DMS153 (cell line): ENCODE results near the gene STAT5A.
A peak's percentile ranks its signal among the peaks of the same experiment; 100 is the strongest.
"Not testable (repeated sequence)": the region's sequence is repeated elsewhere in the genome, so short reads cannot be mapped to it uniquely, and the experiment has no call there.

Source experiments
- DNase-seq: peaks from one replicate; lab custom pipeline; 2025; lab: John Stamatoyannopoulos, UW

STAT5A gene

DNA sequence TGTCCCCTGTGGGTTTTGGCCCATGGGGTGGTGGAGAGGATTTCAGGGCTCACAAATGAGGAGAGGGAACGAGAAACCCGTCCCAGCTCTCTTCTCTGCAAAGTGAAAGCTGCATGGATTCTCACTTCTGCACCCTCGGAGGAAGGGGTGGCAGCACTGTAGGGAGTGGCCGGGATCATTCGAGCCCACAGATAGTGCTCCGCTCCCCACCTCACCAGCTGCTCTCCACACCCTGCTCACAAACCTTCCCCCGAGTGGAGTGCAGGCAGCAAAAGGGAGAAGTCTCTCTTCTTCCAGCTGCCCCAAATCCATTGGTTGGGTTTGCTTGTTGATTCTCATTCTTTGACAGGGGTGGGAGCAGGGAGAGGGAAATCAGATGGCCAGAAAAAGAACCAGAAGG, 20.1 kb downstream of the STAT5A start:
- no peak for DNase-seq

DNA sequence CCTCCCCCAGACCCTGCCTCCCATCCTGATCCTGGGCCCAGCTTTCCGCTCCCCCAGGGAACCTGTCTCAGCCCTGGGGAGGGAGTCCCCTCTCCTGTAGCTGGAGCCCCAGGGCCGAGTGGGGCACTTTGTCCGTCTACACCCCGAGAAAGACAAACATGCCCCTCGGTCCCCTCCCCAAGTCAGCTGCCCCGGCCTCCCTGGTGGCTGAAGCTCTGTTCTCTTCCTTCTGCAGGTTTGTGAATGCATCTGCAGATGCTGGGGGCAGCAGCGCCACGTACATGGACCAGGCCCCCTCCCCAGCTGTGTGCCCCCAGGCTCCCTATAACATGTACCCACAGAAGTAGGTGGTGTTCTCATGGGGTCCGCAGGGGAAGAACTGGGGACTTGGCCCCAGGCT, 20.8 kb downstream of the STAT5A start:
- DNase-seq: no peak

GRCh38 chr17:42309986-42310786, 21.9 kb downstream of the STAT5A start:
- DNase-seq: no peak

DNA sequence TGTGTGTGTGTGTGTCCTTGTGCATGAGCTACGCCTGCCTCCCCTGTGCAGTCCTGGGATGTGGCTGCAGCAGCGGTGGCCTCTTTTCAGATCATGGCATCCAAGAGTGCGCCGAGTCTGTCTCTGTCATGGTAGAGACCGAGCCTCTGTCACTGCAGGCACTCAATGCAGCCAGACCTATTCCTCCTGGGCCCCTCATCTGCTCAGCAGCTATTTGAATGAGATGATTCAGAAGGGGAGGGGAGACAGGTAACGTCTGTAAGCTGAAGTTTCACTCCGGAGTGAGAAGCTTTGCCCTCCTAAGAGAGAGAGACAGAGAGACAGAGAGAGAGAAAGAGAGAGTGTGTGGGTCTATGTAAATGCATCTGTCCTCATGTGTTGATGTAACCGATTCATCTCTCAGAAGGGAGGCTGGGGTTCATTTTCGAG, 22.5 kb downstream of the STAT5A start:
- DNase-seq: no peak

GRCh38 chr17:42311240-42312034, 23.1 kb downstream of the STAT5A start:
- DNase-seq: no peak

- no peak for DNase-seq
Measured at GRCh38 chr17:42312035-42312284, 23.7 kb downstream of the STAT5A start.

GRCh38 chr17:42312285-42313130, 24.2 kb downstream of the STAT5A start:
- DNase-seq: peak; percentile 61

GRCh38 chr17:42313389-42313772, 25.1 kb downstream of the STAT5A start:
- DNase-seq: no peak

- DNase-seq: no peak
Measured at GRCh38 chr17:42313773-42314566, 25.7 kb downstream of the STAT5A start.

DNA sequence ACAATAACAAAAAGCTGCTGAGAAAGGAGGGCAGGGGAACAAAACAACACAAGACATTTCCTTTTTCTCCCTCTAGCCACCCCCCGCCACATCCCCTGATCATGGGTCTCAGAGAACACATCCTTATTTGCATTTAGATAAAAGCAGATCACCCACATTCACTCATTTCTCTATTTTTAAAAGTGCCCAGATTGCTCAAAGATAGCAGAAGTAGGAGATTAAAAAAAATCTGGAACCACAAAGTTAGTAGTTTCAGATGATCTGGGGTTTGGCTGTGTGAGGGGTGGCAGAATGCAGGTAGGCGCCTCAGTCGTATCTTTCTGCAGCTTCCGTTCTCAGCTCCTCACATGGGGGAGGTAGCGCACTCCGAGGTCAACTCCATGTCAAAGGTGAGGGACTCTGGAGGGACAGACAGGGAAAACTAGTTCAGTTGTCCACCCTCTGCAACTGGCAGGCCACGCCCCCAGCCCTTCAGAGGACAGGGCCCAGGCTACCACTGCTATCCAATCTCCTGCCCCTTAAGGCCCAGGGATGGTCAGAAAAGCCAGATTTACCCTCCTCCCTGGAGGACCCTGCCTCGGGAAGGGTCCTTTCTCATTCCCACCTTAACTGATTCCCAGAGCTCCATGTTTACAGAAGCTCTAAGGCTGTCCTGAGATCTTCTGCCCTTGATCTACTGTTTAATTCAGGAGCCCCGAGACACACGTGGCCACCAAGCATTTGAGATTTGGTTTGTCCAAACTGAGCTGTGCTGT, 27.3 kb downstream of the STAT5A start:
- DNase-seq: no peak

DNA sequence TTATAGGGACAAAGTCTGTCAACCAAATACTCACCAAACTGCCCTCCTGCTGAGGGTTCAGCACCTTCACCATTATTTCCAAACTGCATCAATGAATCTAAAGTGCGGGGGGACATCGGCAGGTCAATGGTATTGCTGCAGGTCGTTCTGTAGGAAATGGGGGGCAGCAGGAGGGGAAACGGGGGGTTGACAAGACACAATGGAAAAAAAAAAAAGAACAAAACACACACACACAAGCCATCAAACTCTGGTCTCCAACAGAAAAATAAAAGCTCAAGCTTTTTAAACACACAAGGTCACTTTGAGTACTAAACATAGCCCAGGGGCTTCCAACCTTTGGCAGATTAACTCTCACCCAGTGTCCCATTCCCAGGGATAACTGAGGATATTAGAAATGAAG, 28.5 kb downstream of the STAT5A start:
- DNase-seq: no peak

DNA sequence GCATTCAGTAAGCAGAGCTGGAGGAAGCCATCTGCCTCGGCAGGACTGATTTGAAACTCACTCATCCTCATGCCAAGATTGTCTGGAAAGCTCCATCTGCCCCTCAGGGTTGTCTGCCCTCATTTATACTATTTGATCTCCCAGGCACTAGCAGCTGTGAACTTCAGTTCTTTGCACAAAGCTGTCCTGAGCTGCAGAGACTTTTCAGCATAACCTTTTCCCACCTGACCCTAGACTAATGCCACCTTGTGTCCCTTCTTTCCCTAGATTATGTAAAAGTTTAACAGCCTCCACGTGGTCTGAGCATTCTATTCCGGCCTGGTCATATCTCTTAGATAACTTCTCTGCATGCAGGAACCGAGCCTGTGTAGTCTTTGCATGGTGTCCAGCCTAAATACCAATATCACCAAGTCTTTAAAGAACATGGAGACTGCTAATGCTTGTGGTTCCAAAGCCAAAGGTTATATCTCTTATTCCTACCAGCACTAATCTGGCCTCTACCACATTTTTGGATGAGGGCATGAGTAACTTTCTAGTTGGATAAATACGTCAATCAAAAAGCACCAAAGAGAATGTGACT, 29.1 kb downstream of the STAT5A start:
- no peak for DNase-seq

GRCh38 chr17:42317967-42318366, 29.7 kb downstream of the STAT5A start:
- not testable (repeated sequence) for DNase-seq

- DNase-seq: no peak
Measured at GRCh38 chr17:42321555-42321954, 33.3 kb downstream of the STAT5A start.

DNA sequence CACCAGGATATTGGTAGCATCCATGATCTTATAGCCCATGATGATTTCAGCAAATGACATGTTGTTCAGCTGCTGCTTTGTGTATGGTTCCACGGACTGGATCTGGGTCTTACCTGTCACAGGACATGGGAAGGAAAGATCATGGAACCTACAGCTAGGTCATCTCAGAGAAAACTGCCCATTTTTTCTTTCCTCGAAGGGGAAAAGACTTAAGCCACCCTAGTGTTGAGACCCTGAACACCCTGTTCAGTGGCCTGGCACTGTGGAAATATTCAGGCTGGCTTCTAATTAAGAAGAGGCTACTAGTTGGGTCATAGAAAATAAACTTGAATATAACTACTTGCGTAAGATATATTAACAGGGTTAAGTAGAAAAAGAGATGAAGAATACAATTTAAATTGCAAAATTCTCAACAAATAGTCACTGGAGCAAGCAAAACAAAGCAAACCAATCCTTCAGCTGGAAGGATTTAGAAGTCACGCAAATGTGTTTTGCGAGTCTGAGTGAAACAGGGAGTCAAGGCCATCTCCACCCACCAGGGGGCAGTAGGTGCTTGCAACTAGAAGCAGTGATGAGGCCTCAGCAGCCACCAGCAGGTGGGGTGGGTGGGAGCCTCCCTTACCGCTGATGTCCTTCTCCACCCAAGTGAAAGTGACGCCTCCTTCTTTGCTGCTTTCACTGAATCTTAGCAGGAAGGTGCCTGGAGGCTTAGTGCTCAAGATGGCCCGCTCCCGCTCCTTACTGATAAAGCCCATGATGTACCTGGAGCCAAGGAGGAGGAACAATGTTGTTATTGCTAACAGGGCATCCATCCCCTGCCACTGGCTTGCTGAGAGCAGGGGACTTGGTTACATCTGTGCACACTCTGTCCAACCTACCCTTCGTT, 34.3 kb downstream of the STAT5A start:
- DNase-seq: peak; percentile 75

DNA sequence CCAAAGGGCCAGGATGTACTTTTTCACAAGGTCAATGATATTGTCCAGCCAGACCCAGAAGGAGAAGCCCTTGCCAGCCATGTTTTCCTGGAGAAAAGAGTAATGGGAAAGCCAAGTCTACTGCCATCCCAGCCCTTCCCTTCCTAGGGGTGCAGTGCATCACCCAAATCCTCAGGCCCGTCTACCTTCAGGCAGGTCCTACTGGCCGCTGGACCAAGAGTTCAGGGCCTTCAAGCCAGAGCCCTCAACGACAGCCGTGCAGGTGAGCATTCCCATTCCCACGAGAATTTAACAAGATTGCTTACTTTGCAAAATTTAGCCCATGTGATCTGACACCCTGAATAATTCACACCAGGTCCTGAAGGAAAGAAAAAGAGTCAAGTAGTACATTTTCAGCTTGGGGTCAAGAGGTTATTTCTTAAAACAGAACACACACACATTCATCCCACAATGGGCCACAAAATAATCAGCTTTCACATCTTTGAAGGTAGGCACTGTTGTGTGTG, 35.0 kb downstream of the STAT5A start:
- DNase-seq: no peak

- no peak for DNase-seq
Measured at GRCh38 chr17:42325026-42325425, 36.7 kb downstream of the STAT5A start.

GRCh38 chr17:42329025-42329976, 41.0 kb downstream of the STAT5A start:
- DNase-seq: no peak
